SIG-M5 treated with dmso at 0.1 percent for 504 hours (cell line): Measurements from ENCODE around the gene CFAP68.
"Not testable (repeated sequence)": the region's sequence is repeated elsewhere in the genome, so short reads cannot be mapped to it uniquely, and the experiment has no call there.

Experiments
- DNase-seq: peaks from one replicate; lab custom pipeline; 2025; ENCODE audit not compliant: unreplicated experiment; lab: John Stamatoyannopoulos, UW

The CFAP68 gene

DNA sequence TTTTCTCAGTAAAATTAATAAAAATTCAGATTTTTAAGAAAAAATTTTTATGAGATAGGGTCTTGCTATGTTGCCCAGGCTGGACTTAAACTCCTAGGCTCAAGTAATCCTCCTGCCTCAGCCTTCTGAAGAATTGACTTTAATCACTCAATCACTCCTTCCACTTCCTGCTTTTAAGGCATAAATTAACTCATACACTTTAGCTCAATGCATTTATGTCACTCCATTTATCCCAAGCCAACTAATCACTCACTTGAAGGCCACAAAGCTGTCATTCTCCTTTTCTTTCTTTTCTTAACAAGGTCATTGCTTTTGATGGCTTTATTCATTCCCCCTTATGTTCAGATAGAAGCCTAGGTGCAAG lies 8.8 kb upstream of the CFAP68 start:
- peak; percentile 43 for DNase-seq

DNA sequence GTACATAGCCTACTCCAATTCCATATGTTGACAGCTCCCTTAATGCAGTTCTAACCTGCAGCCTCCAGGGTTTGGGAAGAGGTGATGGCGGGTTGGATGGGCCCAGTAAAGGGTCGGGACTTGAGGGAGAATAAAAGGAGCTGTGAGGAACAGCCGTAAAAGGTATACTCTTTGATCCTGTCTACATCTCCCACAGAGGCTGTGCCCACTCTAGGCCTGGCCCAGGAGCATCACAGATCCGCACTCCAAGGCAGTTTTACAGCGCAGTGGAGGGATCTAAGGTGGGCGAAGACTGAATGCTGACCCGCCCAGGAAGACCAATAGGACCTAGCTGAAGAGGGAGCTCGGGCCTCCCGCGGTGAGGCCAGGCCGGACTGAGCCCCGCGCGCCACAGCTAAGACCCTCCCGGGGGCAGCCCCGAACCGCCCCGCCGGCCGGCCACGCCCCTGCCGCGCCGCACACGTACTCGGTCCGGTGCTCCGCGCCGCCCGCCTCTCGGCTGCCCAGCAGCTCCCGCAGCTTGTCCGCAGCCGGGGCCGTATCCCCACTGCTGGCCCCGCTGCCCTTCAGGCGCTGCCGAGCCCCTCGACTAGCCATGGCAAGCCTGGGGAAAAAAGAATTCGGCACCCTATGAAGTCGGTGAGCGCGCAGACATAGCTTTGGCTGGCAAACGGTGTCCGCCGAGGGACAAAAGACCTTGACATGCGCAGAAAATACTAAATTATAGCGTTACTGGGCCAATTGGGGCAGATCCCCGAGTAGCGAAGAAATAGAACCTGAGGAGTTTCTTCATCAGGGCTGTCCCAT lies 8.3 kb upstream of the CFAP68 start, which contains the start of gene ALG9:
ALG9 (minus strand) TSS at position 696 of the 807 bp plus-strand sequence; CDS start at position 597, 99 bp downstream.
- DNase-seq, result peak; percentile 44

DNA sequence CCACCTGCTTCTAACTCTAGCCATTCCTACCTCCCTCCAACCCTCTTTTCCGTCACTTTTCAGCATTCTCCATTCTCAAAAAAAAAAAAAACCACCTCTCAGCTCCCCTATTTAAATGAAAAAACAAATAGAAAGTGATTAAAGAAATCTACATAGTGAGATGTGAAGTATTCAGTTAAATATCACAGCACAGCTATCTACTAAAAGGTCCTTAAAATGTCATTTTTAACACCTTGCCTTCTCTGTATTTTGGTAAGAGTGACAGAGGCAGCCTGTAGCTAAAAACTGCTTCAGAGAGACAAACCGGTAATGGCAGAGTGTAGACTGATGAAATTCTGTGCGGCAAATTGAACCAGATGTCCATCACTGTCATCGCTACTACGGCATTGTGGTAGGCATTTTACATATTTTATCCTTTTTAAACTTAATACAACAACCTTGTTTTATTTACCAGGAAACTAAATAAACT lies 7.6 kb upstream of the CFAP68 start:
- DNase-seq, result no peak

DNA sequence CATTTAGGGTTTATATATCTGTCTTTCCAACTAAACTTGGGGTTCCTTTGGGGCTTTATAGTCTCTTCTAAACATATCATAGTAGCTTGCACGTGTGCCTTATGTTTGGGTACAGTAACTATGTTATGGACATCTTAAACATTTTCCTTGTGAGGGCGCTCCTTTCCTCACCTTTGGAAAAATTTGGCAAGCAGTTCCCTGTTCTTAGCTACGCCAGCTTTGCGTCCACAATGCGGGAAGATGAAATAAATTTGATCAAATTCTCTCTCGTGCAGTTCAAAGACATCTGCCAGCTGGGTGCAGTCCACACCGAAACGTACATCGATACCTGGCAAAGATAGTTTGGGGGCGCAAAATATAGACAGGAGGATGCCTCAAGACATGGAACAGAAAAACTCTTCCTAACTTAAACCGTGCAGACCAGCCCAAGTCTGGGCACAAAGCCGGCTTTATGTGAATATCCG lies 924 bp upstream of the CFAP68 start:
- peak; percentile 39 for DNase-seq

DNA sequence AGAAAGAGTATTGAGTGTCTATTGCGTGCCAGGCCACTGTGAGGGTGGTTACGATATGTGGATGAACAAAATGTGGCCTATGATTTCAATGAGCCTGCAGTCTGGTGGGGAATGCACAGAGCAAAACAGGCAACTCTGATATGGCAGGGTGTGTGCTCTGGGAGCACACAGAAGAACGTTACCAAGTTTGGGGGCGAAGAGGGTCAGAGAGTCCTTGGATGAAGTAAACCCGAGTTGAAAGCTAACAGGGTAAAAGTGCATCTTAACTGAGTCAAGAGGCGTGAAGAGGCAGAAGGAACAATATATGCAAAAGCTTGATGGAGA lies 258 bp downstream of the CFAP68 start:
- DNase-seq, result no peak

DNA sequence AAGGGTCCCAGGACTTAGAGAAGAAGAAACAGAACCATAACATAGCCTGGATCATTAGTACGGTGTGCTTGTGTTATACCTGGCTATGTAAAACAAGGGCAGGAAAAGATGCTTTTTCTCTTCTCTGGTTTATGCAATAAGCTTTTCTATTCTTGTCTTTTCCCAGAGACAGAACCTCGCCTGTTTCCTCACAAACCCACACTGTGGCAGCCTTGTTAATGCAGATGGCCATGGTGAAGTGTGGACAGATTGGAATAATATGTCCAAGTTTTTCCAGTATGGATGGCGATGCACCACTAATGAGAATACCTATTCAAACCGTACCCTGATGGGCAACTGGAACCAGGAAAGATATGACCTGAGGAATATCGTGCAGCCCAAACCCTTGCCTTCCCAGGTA lies 2.9 kb downstream of the CFAP68 start:
- DNase-seq, result no peak

DNA sequence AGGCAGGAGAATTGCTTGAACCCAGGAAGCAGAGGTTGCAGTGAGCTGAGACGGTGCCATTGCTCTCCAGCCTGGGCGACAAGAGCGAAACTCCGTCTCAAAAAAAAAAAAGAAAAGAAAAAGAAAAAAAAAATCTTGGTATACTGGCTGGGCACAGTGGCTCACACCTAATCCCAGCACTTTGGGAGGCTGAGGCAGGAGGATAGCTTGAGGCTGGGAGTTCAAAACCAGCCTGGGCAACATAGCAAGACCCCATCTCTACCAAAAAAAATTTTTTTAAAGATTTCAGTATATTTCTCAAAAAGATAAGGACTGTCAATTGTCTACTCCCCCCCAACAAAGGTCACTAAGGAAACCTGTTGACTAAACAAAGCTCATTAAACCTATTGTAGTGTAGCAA lies 5.7 kb downstream of the CFAP68 start:
- not testable (repeated sequence) for DNase-seq

DNA sequence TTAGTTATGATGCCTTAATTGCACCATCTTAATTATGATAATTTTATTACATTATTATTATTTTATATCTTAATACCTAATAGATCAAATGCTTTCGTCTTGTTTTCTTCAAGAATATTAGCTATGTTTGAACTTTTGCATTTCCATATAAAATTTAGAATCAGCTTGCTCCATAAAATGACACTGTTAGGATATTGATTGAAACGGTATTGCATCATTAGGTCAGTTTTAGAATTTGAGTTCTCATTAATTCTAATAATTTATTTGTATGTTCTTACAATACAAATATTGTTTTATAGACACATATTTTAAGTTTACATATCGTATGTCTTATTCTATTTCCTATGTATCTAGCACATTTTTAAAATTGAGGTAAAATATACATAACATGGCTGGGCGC lies 6.7 kb downstream of the CFAP68 start:
- DNase-seq, result no peak

DNA sequence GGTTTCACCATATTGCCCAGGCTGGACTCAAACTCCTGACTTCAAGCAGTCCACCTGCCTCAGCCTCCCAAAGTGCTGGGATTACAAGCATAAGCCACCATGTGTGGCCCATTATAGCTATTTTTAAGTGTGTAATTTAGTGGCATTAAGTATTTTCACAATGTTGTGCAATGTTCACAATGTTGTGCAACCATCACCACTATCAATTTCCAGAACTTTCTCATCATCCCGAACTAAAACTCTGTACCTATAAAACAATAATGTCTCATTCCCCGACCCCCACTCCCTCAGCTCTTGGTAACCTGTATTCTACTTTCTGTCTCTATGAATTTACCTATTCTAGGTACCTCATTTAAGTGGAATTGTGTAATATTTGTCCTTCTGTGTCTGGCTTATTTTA lies 7.5 kb downstream of the CFAP68 start:
- DNase-seq, result no peak

DNA sequence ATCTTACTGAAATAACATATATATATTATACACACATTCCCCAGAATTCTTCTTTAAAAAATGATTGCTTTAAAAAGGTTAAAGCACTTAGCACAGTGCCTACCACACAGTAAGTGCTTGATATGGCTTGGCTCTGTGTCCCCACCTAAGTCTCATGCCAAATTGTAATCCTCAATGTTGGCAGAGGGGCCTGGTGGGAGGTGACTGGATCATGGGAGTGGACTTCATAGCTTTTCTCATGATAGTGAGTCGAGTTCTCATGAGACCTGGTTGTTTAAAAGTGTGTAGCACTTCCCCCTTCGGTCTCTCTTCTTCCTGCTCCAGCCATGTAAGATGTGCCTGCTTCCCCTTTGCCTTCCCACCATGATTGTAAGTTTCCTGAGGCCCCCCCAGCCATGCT lies 26.1 kb downstream of the CFAP68 start:
- DNase-seq, result no peak

DNA sequence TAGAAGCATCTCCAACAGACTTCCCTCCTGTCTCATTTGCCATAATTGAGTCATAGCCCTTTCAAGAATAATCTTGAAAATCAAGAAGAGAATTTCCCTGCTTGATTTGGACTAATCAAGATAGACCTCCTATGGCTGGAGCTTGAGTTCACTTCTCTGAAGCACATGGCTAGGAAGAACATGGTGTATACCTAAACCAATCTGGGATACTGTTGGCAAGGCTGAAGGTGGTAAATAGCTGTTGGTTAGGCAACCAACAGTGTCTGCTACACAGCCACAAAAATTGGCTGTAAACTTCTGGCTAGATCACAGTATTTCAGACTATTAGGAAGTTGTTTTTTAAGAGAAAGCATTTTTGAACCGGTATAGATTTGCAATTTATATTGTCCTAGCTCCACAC lies 27.3 kb downstream of the CFAP68 start:
- DNase-seq, result no peak

DNA sequence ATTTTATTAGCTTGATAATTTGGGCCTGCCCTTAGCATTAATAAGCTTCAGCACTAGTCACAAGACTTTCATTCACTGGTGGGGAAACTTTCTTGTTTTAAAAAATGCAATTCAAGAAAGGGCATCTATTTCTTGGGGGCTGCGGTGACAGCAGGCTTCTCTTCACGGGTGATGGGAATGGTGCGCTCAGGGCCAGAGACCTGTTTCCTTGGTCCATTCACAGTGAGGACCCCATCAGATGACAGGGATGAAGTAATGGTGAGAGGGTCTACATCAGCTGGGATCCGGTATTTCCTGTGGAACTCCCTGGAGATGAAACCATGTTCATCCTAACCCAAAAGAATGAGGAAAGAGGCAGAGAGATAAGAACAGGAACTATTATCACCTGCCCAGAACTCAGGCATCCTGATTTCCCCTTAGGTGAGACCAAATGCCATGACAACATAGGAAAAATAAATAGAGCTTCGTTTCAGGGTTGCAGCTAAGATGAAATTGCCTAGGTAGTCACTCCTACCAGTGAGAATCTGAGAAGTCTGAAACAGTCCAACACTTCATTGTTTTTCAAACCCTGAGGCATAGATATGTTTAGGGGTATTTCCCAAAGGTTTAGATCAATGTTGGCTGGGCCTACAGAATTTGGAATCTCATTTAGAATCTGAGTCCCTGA lies 29.4 kb downstream of the CFAP68 start:
- DNase-seq, result no peak

DNA sequence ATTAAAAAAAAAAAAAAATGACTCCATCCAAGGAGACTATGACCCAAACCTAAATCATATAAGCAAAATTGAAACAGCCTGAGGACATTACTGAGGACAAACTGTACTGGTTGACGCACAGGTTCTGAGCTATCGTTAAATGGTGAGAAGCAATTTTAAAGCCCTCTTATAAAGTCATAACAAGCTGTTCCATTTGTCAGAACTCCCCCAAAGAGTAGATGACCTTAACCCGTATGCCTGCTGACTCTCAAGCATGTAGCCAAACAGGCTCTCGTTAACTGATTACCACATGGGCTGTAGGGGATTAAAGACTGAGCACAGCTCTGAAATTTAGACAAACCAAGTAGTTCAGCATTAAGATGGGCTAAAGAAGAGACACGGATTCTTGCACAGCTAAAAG lies 30.0 kb downstream of the CFAP68 start:
- no peak for DNase-seq

DNA sequence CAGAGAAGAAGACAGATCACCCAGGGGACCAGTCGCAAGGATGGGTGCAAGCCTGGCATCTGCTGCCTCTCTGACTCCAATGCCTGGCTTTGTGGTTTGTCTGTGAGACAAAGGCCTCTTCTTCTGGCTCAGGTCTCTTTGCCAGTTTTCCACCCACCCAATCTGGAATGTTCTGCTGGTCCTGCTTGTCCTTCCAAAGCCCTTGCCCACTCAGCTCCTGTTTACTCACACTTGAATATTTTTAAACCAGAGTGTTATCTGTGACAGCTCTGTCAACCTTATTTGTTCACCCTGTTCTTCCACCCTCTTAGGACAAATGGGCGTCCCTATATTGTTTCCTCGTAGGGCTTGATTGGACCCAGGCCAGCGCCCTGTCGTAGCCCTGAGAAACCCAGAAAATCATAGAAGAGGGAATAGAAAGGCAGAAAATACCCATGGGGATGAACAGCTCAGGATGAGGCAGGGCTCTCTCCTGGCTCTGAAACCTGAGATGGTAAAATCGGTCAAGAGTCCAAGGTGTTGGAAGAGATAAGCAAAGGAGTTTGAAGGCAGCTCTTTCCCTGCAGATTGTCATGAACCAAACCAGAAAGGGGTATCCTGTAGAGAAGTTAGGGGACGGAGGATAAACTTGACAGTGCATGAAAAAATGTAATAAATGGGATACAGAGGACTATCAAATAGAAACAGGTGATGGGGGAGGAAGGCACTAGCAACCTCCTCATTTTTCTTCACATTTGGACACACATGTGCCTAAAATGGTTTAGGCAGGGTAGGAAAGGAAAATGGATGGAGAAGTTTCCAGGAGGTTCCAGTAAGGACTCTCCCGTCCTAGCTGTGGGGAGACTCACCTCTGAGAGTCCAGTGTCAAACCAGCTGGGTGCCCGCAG lies 31.6 kb downstream of the CFAP68 start:
- DNase-seq, result no peak

DNA sequence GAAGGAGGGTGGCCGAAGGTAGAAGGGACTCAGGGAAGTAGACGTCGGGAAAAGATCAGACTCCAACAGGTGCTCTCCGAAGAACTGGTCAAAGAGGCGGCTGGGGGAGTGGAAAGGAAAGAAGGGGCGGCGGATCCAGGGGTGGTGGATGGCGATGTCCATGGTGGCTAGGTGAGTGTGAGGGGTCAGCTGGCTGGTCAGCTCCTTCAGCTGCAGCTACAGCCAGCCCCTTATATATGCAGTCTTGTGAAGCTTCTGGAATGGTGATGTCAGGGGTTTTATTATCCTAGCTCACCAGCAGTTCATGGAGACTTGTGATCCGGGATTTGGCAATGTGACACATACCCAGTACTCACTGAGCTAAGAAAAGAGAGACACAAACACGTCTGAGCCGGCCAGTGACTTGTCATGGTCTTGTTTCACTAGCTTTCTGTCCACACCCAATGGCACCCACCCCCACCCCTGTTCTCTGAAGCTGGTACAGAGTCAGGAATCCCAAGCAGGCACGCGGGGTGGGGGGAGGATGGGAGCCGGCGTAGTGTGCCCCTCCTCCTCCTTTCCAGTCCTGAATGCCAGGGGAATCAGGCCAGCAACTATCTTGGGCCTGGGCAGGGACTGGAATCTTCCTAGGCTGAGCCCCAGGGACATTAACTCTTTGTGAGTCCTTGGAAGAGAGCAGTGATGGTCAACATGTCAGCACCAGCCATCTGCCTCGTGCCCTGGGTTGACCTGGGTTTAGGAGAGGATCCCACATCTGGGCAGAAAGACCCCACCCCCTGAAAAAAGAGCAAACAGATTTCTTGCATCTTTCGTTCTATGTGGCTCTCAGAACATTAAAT lies 32.4 kb downstream of the CFAP68 start, which contains the start of gene CRYAB:
CRYAB (minus strand) TSS at position 208 of the 839 bp plus-strand sequence; CDS start at position 162, 46 bp downstream.
- DNase-seq, result no peak

DNA sequence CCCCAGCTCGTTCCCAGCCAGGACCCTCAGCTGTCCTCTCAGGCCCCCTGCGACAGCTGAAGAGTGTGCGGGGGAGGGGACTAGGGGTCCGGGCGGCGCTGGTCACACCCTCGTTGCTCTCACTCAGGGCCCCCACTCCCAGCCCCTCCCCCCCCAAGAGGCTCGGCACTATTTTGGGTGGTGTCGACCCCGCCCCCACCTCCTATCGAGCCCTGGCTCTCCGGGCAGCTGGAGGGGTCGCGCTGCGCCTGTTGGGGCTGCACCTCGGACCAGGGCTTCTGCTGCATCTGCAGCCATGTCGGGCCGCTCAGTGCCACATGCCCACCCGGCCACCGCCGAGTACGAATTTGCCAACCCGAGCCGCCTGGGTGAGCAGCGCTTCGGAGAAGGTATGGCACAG lies 33.2 kb downstream of the CFAP68 start, which contains the start of gene HSPB2:
HSPB2 (plus strand) TSS at position 200 of the 400 bp plus-strand sequence; CDS start at position 296, 96 bp downstream.
- DNase-seq, result no peak

DNA sequence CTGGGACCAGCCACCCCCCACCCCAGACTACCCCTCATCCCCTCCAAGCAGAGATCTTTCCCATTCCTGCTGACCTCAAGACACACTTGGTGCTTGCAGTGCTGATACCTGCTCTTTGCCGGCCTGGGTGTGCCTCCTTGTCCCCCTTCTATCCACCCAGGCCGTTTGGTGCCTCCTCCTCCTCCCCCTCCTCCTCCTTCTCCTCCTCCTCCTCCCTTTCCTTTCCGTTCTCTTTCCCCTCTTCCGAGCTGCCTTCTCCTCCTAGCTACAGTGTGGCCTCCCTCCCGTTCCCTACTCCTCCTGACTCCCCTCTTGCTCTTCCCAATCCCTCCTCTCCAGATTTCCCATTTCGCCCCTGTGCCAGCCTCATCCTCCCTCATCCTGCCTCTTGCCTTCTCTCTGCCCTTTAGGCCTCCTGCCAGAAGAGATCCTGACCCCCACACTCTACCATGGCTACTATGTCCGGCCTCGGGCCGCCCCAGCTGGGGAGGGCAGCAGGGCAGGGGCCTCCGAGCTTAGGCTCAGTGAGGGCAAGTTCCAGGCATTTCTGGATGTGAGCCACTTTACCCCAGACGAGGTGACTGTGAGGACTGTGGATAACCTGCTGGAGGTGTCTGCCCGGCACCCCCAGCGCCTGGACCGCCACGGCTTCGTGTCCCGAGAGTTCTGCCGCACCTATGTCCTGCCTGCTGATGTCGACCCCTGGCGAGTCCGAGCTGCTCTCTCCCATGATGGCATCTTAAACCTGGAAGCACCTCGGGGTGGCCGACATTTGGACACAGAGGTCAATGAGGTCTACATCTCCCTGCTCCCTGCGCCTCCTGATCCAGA lies 33.9 kb downstream of the CFAP68 start:
- DNase-seq, result no peak

DNA sequence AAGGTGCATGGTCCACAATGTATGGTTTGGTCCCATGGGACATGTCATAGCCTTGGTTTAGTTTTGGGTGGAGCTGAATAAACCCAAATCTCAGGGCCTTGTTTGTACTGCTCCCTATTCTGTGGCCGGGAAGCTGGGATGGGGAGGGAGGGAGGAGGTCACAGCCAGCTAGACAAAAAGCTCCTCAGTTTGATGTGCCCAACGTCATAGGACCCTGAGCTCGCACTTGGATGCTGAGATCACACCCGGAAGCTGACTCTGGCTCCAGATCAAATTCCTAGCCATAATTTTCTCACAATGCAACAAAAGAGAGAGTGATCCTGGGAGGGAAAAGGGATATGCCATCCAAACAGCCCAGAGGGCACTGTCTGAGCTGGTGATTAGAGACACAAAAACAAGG lies 34.7 kb downstream of the CFAP68 start:
- no peak for DNase-seq

DNA sequence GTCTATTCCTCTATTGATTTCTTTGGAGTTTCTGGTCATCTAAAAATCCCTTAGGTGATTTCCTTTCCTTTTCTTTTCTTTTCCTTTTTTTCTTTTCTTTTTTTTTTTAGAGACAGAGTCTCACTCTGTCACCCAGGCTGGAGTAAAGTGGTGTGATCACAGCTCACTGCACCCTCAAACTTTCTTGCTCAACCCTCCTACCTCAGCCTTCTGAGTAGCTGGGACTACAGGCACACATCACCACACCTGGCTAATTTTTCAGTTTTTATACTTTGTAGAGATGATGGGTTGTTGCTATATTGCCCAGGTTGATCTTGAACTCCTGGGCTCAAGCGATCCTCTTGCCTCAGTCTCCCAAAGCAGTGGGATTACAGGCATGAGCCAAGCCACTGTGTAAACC lies 37.4 kb downstream of the CFAP68 start:
- DNase-seq, result no peak
